Medulla oblongata (tissue), 1 donor: ENCODE measurements around the gene PLCG1.
A peak's percentile ranks its signal among the peaks of the same experiment; 100 is the strongest.

Source experiments
- DNase-seq: peaks from one replicate; pipeline ENCODE4 v3.0.0-alpha.2; 2015; ENCODE audit errors: extremely low spot score

Gene PLCG1

GRCh38 chr20:41142245-41142644, 4.9 kb downstream of the PLCG1 start:
- no peak for DNase-seq

- no peak for DNase-seq
Observed at GRCh38 chr20:41142919-41143318, 5.6 kb downstream of the PLCG1 start.

DNA sequence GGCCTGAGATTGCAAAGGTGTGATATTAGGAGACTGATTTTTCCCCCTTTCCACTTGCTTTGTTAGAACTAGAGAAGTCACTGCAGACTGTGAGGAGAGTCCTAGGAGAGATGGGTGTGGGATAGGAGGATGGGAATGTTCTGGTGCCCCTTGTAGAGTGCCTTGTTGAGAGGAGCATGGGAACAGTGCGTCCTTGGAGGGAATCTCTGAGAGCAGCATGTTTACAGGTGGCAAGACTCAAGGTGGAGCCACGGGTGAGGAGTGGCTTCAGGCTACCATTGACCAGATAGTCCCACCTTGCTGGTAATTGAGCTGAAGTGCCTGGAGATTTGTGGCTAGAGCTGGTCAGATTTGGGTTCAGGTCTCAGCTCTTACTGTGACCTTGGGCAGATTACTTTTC, 6.0 kb downstream of the PLCG1 start:
- no peak for DNase-seq

DNA sequence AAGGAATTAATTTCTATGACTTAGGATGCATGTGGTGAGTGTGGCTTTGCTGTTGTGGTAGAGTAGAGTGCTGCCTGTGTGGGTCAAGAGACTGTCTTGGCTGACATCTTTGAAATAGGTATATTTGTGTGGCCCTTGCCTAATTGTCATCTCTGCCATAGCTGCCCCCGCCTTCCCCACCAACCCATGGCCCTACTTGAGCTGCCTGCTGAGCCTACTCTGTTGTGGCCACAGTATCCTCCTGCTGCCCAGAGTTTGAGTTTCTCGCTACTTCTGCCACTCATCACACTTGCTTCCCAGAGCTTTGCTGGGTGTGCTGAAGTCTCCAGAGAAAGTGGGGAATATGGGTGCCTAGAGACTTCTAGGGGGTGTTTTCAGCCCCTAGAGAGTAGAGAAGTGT, 8.0 kb downstream of the PLCG1 start:
- DNase-seq = no peak

- peak; percentile 58 for DNase-seq
Observed at GRCh38 chr20:41145821-41146620, 8.7 kb downstream of the PLCG1 start.

DNA sequence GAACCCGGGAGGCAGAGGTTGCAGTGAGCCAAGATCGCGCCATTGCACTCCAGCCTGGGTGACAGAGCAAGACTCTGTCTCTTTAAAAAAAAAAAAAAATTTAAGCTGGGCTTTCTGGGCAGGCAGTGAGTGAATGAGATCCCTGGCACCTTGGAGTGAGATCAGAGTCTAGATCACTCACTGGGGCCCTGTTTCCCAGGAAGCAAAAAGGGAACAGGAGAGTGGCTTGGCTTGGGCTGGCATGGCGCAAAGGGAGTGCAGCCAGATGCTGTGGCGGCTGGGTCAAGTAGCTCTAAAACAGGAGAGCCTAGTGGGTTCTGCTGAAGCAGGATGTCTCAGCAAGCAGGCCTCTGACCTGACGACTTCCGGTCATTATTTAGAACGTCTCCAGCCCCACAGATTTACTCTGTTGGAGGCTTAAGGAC, 10.4 kb downstream of the PLCG1 start:
- DNase-seq = peak; percentile 80

GRCh38 chr20:41148942-41149341, 11.6 kb downstream of the PLCG1 start:
- DNase-seq = no peak

- no peak for DNase-seq
Observed at GRCh38 chr20:41150664-41151063, 13.3 kb downstream of the PLCG1 start.

- DNase-seq = no peak
Observed at GRCh38 chr20:41151134-41151869, 14.0 kb downstream of the PLCG1 start.

GRCh38 chr20:41152108-41152757, 14.9 kb downstream of the PLCG1 start:
- DNase-seq = no peak

GRCh38 chr20:41154436-41155176, 17.3 kb downstream of the PLCG1 start:
- no peak for DNase-seq

GRCh38 chr20:41155261-41155660, 17.9 kb downstream of the PLCG1 start:
- DNase-seq = no peak

DNA sequence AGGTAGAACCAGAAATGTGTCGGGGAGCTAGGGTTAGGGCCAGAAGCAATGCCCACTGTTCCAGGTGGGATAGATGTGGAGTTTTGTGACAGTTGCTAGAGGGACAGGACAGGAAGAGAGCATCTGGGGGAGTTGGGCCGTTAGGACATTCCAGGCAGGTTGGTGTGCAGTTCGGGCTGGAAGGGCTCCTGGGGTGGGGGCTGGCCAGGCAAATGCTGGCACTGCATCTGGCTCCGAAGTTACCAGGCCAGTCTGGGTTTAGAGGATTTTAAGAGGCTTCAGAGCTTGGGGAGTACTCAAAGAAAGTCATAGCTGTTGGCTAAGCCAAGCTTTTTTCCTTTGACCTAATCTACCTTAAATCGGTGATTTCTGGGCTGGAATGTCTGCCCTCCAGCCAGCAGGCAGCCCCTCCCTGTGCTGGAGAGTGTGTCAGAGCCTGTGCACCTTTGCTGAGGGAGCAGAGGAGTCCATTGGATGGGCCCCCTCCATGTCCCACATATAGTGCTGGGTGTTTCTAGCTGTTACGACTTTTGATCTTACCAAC, 20.8 kb downstream of the PLCG1 start:
- DNase-seq = no peak

- no peak for DNase-seq
Observed at GRCh38 chr20:41159547-41159946, 22.2 kb downstream of the PLCG1 start.

DNA sequence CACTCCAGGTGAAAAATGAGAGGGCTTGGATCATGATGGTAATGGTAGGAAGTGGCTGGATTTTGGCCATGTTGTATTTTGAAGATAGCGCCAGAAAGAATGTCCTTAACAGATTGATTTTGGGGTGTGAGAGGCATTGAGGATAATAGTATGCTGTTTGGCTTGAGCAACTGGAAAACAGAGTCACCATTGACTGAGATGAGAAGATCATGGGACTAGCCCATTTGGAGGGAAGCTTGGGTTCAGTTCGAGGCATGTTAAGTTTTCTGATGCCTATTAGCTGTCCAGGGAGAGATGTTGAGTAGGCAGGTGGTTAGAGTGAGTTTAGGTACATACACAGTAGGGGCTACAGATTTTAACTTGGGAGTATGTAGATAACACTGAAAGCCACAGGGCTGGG, 23.3 kb downstream of the PLCG1 start:
- DNase-seq = peak; percentile 51

- no peak for DNase-seq
Observed at GRCh38 chr20:41161886-41162285, 24.5 kb downstream of the PLCG1 start.

GRCh38 chr20:41162396-41162795, 25.1 kb downstream of the PLCG1 start:
- DNase-seq = no peak

GRCh38 chr20:41163821-41164220, 26.5 kb downstream of the PLCG1 start:
- no peak for DNase-seq

DNA sequence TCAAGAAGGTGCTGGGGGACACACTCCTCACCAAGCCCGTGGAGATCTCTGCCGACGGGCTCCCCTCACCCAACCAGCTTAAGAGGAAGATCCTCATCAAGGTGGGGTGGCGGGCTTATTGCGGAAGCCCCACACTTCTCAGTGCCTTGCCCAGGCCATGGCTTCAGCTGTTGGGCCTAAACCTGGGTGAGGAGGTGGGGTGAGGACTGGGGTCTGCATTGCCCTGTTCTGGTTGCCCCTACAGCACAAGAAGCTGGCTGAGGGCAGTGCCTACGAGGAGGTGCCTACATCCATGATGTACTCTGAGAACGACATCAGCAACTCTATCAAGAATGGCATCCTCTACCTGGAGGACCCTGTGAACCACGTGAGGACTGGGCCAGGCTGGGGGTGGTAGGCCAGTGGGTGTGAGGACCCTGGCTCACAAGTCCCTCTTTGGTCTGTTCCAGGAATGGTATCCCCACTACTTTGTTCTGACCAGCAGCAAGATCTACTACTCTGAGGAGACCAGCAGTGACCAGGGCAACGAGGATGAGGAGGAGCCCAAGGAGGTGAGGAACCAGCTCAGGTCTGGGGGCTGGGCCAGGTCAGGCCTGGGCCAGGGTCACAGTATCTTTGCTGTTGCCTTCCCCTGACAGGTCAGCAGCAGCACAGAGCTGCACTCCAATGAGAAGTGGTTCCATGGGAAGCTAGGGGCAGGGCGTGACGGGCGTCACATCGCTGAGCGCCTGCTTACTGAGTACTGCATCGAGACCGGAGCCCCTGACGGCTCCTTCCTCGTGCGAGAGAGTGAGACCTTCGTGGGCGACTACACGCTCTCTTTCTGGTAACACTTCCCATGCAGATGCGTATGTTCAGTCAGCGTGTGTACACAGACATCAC, 27.9 kb downstream of the PLCG1 start:
- DNase-seq = no peak

DNA sequence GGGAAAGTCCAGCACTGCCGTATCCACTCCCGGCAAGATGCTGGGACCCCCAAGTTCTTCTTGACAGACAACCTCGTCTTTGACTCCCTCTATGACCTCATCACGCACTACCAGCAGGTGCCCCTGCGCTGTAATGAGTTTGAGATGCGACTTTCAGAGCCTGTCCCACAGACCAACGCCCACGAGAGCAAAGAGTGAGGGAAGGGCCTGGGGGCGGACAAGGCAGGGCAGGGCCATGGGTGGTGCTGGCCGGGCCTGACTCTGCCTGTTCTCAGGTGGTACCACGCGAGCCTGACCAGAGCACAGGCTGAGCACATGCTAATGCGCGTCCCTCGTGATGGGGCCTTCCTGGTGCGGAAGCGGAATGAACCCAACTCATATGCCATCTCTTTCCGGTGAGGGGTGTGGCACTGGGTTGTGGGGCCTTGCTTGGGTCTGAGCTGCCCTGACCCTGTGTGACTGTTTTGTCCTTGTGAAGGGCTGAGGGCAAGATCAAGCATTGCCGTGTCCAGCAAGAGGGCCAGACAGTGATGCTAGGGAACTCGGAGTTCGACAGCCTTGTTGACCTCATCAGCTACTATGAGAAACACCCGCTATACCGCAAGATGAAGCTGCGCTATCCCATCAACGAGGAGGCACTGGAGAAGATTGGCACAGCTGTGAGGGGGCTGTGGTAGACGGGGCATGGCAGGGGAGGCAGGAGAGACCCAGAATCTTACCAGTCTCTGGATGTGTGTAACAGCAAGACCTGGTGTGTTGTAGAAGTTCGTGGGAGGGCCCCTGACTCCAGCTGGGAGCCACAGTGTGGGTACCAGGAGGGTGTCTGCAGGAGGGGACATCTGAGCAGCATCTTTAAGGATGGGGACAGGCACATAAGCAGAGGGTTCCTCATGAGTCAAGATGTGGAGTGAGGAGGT, 29.1 kb downstream of the PLCG1 start:
- DNase-seq = no peak
